ENCODE results near the gene VCP.
A peak's percentile ranks its signal among the peaks of the same experiment; 100 is the strongest.

Gene VCP

DNA sequence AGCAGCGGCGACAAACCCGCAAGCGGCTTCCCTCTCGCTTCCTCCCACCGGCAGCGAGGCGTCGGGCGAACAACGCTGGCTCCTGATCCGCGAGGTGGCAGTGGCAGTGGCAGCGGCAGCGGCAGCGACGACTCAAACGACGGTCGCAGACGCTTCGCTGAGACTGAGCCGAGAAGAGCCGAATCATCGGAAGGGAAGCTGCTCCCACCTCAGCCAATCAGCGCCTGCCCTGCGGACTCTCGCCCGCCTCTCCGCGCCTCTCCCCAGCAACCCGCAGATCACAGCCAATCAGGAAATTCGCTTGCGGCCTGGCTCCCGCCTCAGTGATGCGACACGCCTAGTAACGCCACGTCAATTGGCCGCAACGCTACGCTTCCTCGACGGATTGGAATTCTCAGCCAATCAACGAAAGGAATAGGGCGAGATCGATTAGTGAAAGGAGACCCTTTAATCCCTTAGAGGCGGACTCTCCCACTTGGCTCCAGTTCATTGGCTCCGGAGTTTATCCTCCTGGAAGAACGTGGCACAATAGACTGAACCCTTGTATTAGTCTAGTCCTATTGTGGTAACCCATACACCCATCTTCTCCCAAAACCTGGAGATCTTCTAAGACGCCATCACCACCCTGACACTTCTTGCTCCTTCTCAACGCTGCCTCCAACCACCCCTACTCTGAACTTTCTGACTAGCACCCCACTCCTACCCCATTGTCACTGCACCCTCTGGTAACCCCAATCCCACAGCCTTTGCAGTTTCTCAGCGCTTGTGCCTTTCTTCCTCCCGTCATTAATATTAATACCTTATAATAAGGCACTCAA, at the start of gene VCP:
VCP (minus strand) TSS at position 165 of the 818 bp plus-strand sequence. CDS start 272 bp downstream, outside the sequence.
- DNase-seq (ENCODE audit: low read depth): peak; percentile 99
- TF ChIP-seq, protein P1, sequence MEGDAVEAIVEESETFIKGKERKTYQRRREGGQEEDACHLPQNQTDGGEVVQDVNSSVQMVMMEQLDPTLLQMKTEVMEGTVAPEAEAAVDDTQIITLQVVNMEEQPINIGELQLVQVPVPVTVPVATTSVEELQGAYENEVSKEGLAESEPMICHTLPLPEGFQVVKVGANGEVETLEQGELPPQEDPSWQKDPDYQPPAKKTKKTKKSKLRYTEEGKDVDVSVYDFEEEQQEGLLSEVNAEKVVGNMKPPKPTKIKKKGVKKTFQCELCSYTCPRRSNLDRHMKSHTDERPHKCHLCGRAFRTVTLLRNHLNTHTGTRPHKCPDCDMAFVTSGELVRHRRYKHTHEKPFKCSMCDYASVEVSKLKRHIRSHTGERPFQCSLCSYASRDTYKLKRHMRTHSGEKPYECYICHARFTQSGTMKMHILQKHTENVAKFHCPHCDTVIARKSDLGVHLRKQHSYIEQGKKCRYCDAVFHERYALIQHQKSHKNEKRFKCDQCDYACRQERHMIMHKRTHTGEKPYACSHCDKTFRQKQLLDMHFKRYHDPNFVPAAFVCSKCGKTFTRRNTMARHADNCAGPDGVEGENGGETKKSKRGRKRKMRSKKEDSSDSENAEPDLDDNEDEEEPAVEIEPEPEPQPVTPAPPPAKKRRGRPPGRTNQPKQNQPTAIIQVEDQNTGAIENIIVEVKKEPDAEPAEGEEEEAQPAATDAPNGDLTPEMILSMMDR (IDR thresholded peaks at IDR 0.05; ENCODE audit: control insufficient read depth, extremely low read depth, insufficient read depth): peak; percentile 19; the same call in 1 of the 2 replicates
- peak within 1 kb of the TSS; percentile 94 for H3K4me3 ChIP-seq (ENCODE audit: low read depth, low read length)

DNA sequence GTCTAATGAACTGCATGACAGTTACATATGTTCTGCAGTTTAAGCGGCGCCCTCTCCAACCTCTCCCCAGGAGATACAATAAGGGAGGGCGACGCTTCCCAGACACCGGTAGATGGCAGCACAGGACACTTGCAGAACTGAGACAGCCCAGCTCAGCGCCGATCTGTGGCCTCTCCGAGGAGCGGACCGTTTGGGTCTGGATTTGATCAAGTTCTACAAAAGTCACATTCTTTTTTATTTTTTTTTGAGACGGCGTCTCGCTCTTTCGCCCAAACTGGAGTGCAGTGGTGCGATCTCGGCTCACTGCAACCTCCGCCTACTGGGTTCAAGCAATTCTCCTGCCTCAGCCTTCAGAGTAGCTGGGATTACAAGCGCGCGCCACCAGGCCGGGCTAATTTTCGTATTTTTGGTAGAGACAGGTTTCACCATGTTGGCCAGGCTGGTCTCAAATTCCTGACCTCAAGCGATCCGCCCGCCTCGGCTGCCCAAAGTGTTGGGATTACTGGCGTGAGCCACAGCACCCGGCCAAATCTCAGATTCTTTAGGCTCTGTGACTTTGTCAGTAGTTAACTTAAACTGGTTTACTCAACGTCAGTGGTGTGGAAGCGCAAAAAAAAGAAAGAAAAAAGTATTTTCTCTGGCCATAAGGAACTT, 44.6 kb upstream of the VCP start:
- peak; percentile 80 for DNase-seq (ENCODE audit: low read depth)
- TF ChIP-seq, protein P1 (IDR thresholded peaks at IDR 0.05; ENCODE audit: control insufficient read depth, extremely low read depth, insufficient read depth): peak; percentile 96
- H3K4me3 ChIP-seq (ENCODE audit: low read depth, low read length): peak overlapping the region; percentile 87

DNA sequence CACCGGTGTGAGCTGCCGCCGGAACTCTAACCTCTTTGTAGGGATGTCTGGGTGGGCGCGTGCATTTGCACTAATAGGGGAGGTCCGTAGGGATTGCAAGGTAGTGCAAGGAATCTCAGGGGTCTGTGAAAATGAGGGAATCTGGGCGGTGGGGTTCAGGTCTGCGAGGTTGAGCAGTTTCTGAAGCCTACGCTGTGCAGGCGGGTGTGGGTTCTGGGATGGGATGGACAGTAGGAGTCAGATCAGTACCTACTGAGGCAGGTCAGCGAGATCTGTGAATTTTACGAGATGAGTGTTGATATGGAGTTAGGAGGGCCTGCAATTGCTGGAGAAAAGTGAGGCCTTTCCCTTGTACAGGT, 44.1 kb upstream of the VCP start:
- TF ChIP-seq, protein P1 (IDR thresholded peaks at IDR 0.05; ENCODE audit: control insufficient read depth, extremely low read depth, insufficient read depth): no peak
- H3K4me3 ChIP-seq (ENCODE audit: low read depth, low read length): peak overlapping the region; percentile 87
- DNase-seq (ENCODE audit: low read depth): no peak

DNA sequence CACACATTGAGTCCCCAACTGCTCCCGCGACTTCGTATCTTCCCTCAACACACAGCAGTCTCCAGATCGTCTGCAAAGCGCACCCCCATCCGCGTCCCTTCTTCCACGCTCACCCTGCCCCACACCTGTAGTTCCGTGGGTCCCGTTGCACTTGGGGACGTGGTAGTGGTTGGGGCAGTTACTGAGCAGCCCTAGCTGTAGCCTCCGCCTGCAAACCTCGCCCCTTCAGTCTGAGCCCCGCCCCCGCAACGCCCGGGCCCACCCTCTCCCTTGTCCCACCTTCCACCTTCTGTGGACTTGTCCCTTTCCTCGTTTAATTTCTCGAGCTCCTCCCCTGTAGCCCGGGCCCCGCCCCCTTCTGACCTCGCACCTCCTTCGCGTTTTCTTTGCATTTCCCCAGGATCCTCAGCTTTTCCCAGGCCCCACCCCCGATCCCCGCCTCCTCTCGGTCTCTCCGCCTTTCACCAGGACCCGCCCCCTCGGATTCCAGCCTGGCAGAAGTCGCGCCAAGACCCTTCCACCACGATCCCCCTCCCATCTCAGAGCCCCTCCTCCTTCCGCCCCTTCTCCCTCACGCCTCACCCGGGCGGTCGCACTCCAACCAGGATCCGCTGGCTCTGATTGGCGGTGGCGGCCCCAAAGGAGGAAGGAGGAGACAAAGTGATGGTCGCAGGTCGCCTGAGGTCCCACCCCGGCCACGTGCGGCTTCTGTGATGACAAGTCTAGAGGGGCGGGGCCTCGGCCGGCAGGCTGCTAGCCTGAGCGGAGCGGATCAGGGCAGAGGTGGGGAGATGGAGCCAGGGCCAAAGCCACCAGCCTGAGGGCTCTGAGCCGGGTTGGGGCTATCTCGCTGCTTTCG, 43.5 kb upstream of the VCP start, which contains the start of gene ATOSB:
ATOSB (minus strand) TSS at position 183 of the 859 bp plus-strand sequence. CDS start 7,588 bp downstream, outside the sequence.
- peak; percentile 93 for DNase-seq (ENCODE audit: low read depth)
- TF ChIP-seq, protein P1 (IDR thresholded peaks at IDR 0.05; ENCODE audit: control insufficient read depth, extremely low read depth, insufficient read depth): no peak
- H3K4me3 ChIP-seq (ENCODE audit: low read depth, low read length): peak within 1 kb of the TSS; percentile 87

DNA sequence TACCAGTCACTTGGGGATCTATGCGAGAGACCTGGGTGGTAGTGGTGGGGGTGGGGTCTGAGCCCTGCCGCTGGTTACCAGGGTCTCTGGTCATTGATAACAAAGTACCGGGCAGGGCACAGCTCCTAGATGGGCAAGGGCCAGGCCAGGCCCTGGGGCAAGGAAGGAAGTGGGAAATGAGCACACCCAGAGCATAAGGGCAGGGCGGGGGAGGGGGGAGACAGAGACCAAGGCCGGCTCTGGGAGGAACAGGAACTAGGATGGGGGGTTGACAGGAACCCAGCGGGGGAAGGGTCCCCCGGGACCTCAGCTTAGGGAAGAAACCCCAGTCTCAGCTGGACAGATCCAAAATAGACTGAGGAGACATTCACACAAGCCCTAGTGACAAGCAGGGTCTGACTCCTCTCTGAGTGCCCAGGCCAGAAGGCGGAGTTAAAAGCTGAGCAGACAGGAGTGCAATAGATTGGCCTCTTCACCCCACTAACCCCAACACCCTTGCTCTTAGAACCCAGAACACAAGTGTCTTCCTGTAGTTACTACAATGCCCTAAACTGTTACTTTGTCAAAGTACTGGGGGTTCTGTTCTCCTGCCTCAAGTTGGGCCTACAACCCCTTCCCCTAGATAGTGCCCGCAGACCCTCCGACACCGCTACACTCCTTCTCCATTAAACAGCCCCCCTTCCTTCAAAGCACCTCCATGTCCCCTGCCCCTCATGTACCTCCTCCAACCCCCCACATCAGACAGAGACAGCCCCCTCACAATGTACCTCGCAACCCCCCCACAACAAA, 42.6 kb upstream of the VCP start:
- no peak for DNase-seq (ENCODE audit: low read depth)
- peak overlapping the region; percentile 87 for H3K4me3 ChIP-seq (ENCODE audit: low read depth, low read length)
- TF ChIP-seq, protein P1 (IDR thresholded peaks at IDR 0.05; ENCODE audit: control insufficient read depth, extremely low read depth, insufficient read depth): no peak

Data from LNCaP clone FGC (cell line).